ENCODE data around the gene ORAI2. TPM values are rescaled to one million over a fixed set of nuclear protein-coding genes. Genes with fewer than 3 reads are reported as not detected.

The ORAI2 gene
- 100 to 1,000 TPM in 1 of 3 donors, 10 to 100 TPM in 2; 73.5 to 125 (median 80.6) TPM for polyA plus RNA-seq

- H3K4me1 Mint-ChIP-seq: peaks cover 54% of the 10 kb centered on the region in 2 donors
- peak within 1 kb of the TSS; percentile 83 to 93 (median 88) for H3K4me3 Mint-ChIP-seq
- peak within 1 kb of the TSS; percentile 90 to 99 (median 96) for H3K27ac Mint-ChIP-seq
- H3K27me3 Mint-ChIP-seq (ENCODE audit: low read depth in 3 of 3): peaks cover 19 to 26% (median 21%) of the 10 kb centered on the region in 3 donors
- peak; percentile 83 to 86 (median 85) for DNase-seq
- peaks cover 0 to 3% (median 0%) of the 10 kb centered on the region in 3 donors for H3K36me3 Mint-ChIP-seq
- no peaks in the 10 kb centered on the region for H3K9me3 Mint-ChIP-seq
These were observed at the start of gene ORAI2 for GRCh38 chr7:102433219-102434038. ORAI2 (plus strand) TSS chr7:102433575; CDS start chr7:102438957, 5,382 bp downstream.

- no peak for DNase-seq
- Mint-ChIP-seq H3K36me3 (peaks cover 0 to 3% (median 0%) of the 10 kb centered on the region in 3 donors), H3K27ac (peak overlapping the region in 2 of 6 donors; percentile 23 to 43), H3K27me3 (ENCODE audit: low read depth in 3 of 3) (peaks cover 0 to under 1% (median 0%) of the 10 kb centered on the region in 3 donors), H3K4me3 (no peak overlapping the region), H3K4me1 (no peaks in the 10 kb centered on the region), H3K9me3 (no peaks in the 10 kb centered on the region)
These were observed 46.3 kb upstream of the ORAI2 start for GRCh38 chr7:102387064-102387463.

GRCh38 chr7:102389810-102390209, 43.6 kb upstream of the ORAI2 start:
- Mint-ChIP-seq H3K4me1 (no peaks in the 10 kb centered on the region), H3K27me3 (ENCODE audit: low read depth in 3 of 3) (peaks cover 0 to 2% (median 1%) of the 10 kb centered on the region in 3 donors), H3K36me3 (no peaks in the 10 kb centered on the region), H3K27ac (no peak overlapping the region), H3K4me3 (no peak overlapping the region), H3K9me3 (no peaks in the 10 kb centered on the region)
- no peak for DNase-seq

- H3K4me3 Mint-ChIP-seq: no peak overlapping the region
These were observed 42.5 kb upstream of the ORAI2 start for GRCh38 chr7:102390697-102391484.

GRCh38 chr7:102392330-102392729, 41.0 kb upstream of the ORAI2 start:
- Mint-ChIP-seq H3K4me3 (no peak overlapping the region), H3K4me1 (peaks cover 18% of the 10 kb centered on the region in 2 donors), H3K27me3 (ENCODE audit: low read depth in 3 of 3) (peaks cover 8 to 9% (median 8%) of the 10 kb centered on the region in 3 donors), H3K27ac (no peak overlapping the region), H3K36me3 (no peaks in the 10 kb centered on the region), H3K9me3 (no peaks in the 10 kb centered on the region)
- DNase-seq: no peak

More at GRCh38 chr7:102390697-102391484, 42.5 kb upstream of the ORAI2 start:
- Mint-ChIP-seq H3K27me3 (ENCODE audit: low read depth in 3 of 3) (peaks cover 2 to 3% (median 3%) of the 10 kb centered on the region in 3 donors), H3K36me3 (no peaks in the 10 kb centered on the region), H3K4me1 (peaks cover 5 to 6% of the 10 kb centered on the region in 2 donors), H3K9me3 (no peaks in the 10 kb centered on the region), H3K27ac (no peak overlapping the region)
- DNase-seq: peak; percentile 58 to 64 (median 62)

GRCh38 chr7:102393467-102393866, 39.9 kb upstream of the ORAI2 start:
- H3K9me3 Mint-ChIP-seq: no peaks in the 10 kb centered on the region
- H3K27ac Mint-ChIP-seq: peak overlapping the region in 2 of 6 donors; percentile 40 to 49
- peaks cover 8 to 9% (median 8%) of the 10 kb centered on the region in 3 donors for H3K27me3 Mint-ChIP-seq (ENCODE audit: low read depth in 3 of 3)
- DNase-seq: no peak
- peak overlapping the region in 1 of 5 donors; percentile 38 for H3K4me3 Mint-ChIP-seq
- peaks cover 23% of the 10 kb centered on the region in 2 donors for H3K4me1 Mint-ChIP-seq
- H3K36me3 Mint-ChIP-seq: no peaks in the 10 kb centered on the region

GRCh38 chr7:102395592-102395872, 37.8 kb upstream of the ORAI2 start:
- Mint-ChIP-seq H3K36me3 (peaks cover 4 to 12% (median 4%) of the 10 kb centered on the region in 3 donors), H3K4me3 (peak overlapping the region; percentile 86 to 99 (median 92)), H3K4me1 (peaks cover 23% of the 10 kb centered on the region in 2 donors), H3K27ac (peak overlapping the region; percentile 81 to 94 (median 92)), H3K9me3 (no peaks in the 10 kb centered on the region), H3K27me3 (ENCODE audit: low read depth in 3 of 3) (peaks cover 8 to 12% (median 8%) of the 10 kb centered on the region in 3 donors)
- DNase-seq: no peak

GRCh38 chr7:102395873-102396709, 37.3 kb upstream of the ORAI2 start, which contains the start of gene PRKRIP1:
PRKRIP1 (plus strand) TSS chr7:102396363; CDS start chr7:102396412, 49 bp downstream.
- peak; percentile 81 to 87 (median 81) for DNase-seq
- Mint-ChIP-seq H3K4me3 (peak within 1 kb of the TSS; percentile 86 to 99 (median 92)), H3K9me3 (no peaks in the 10 kb centered on the region), H3K4me1 (peaks cover 23% of the 10 kb centered on the region in 2 donors), H3K36me3 (peaks cover 7 to 16% (median 9%) of the 10 kb centered on the region in 3 donors), H3K27ac (peak within 1 kb of the TSS; percentile 81 to 94 (median 92)), H3K27me3 (ENCODE audit: low read depth in 3 of 3) (peaks cover 8 to 12% (median 8%) of the 10 kb centered on the region in 3 donors)

- peaks cover 8 to 19% (median 10%) of the 10 kb centered on the region in 3 donors for H3K36me3 Mint-ChIP-seq
- DNase-seq: no peak
- H3K9me3 Mint-ChIP-seq: no peaks in the 10 kb centered on the region
- H3K27me3 Mint-ChIP-seq (ENCODE audit: low read depth in 3 of 3): peaks cover 8 to 12% (median 8%) of the 10 kb centered on the region in 3 donors
- peaks cover 23% of the 10 kb centered on the region in 2 donors for H3K4me1 Mint-ChIP-seq
- H3K4me3 Mint-ChIP-seq: peak overlapping the region; percentile 86 to 99 (median 92)
- H3K27ac Mint-ChIP-seq: peak overlapping the region; percentile 81 to 94 (median 92)
These were observed 36.7 kb upstream of the ORAI2 start for GRCh38 chr7:102396710-102397019.

- H3K4me3 Mint-ChIP-seq: peak overlapping the region in 2 of 5 donors; percentile 41 to 90
- peaks cover 7 to 12% (median 8%) of the 10 kb centered on the region in 3 donors for H3K27me3 Mint-ChIP-seq (ENCODE audit: low read depth in 3 of 3)
- peaks cover 8 to 34% (median 13%) of the 10 kb centered on the region in 3 donors for H3K36me3 Mint-ChIP-seq
- no peaks in the 10 kb centered on the region for H3K9me3 Mint-ChIP-seq
- no peak overlapping the region for H3K27ac Mint-ChIP-seq
- no peak for DNase-seq
- peaks cover 23 to 26% of the 10 kb centered on the region in 2 donors for H3K4me1 Mint-ChIP-seq
These were observed 34.8 kb upstream of the ORAI2 start for GRCh38 chr7:102398543-102398942.

GRCh38 chr7:102400360-102400759, 33.0 kb upstream of the ORAI2 start:
- Mint-ChIP-seq H3K36me3 (peaks cover 8 to 39% (median 13%) of the 10 kb centered on the region in 3 donors), H3K4me3 (no peak overlapping the region), H3K9me3 (no peaks in the 10 kb centered on the region), H3K27me3 (ENCODE audit: low read depth in 3 of 3) (peaks cover 7 to 14% (median 8%) of the 10 kb centered on the region in 3 donors), H3K4me1 (peaks cover 31 to 43% of the 10 kb centered on the region in 2 donors), H3K27ac (peak overlapping the region in 2 of 6 donors; percentile 67 to 73)
- no peak for DNase-seq

GRCh38 chr7:102403563-102403962, 29.8 kb upstream of the ORAI2 start:
- Mint-ChIP-seq H3K27ac (peak overlapping the region in 4 of 6 donors; percentile 11 to 34 (median 22)), H3K4me3 (no peak overlapping the region), H3K4me1 (peaks cover 12 to 28% of the 10 kb centered on the region in 2 donors), H3K9me3 (no peaks in the 10 kb centered on the region), H3K36me3 (peaks cover 11 to 61% (median 22%) of the 10 kb centered on the region in 3 donors), H3K27me3 (ENCODE audit: low read depth in 3 of 3) (peaks cover 0 to 7% (median 0%) of the 10 kb centered on the region in 3 donors)
- no peak for DNase-seq
